Ishikawa (cell line): ENCODE measurements around the gene PCDH9.

Experiments used
- CEBPB ChIP-seq: IDR thresholded peaks from 2 replicates; pipeline ENCODE4 v1.6.1; 2012
- EGR1 ChIP-seq: IDR thresholded peaks from 2 replicates; pipeline ENCODE4 v1.6.1; 2012
- EP300 ChIP-seq: IDR thresholded peaks from 2 replicates; pipeline ENCODE4 v1.6.1; 2012; ENCODE audit warnings: borderline replicate concordance
- FOXM1 ChIP-seq: IDR thresholded peaks from 2 replicates; pipeline ENCODE4 v1.6.1; 2012; ENCODE audit warnings: low read depth, borderline replicate concordance
- MAX ChIP-seq: IDR thresholded peaks from 2 replicates; pipeline ENCODE4 v1.6.1; 2012
- REST ChIP-seq: IDR thresholded peaks from 2 replicates; pipeline ENCODE4 v1.6.1; 2012; ENCODE audit warnings: low read depth, mild to moderate bottlenecking
- TAF1 ChIP-seq: IDR thresholded peaks from 2 replicates; pipeline ENCODE4 v1.6.1; 2012; ENCODE audit warnings: low read depth, mild to moderate bottlenecking
- TCF12 ChIP-seq: IDR thresholded peaks from 2 replicates; pipeline ENCODE4 v1.6.1; 2012; ENCODE audit warnings: low read depth
- USF1 ChIP-seq: IDR thresholded peaks from 2 replicates; pipeline ENCODE4 v1.6.1; 2012
- YY1 ChIP-seq: IDR thresholded peaks from 2 replicates; pipeline ENCODE4 v1.6.1; 2012; ENCODE audit warnings: low read depth
- ZBTB7A ChIP-seq: IDR thresholded peaks from 2 replicates; pipeline ENCODE4 v1.6.1; 2012; ENCODE audit warnings: low read depth

GRCh38 chr13:66365101-66365500 is 865.0 kb downstream of the PCDH9 start:
- TF ChIP-seq FOXM1, result no peak
- TF ChIP-seq CEBPB, result no peak
- TF ChIP-seq TCF12, result no peak
- TF ChIP-seq YY1, result no peak
- no peak for TF ChIP-seq MAX
- no peak for TF ChIP-seq EP300
- TF ChIP-seq TAF1, result no peak
- TF ChIP-seq USF1, result no peak
- no peak for TF ChIP-seq REST
- TF ChIP-seq EGR1, result no peak
- no peak for TF ChIP-seq ZBTB7A
